IMR-90 (cell line): ENCODE measurements around the gene PLCG1.

ENCODE experiments used
- BHLHE40 ChIP-seq: fragments of 150-350 bp; IDR thresholded peaks from 2 replicates; pipeline ENCODE4 v1.6.1; 2016; ENCODE audit warnings: mild to moderate bottlenecking, low read depth, low read length
- CEBPB ChIP-seq: IDR thresholded peaks from 2 replicates; pipeline ENCODE4 v1.6.1; 2012; ENCODE audit warnings: low read depth, low read length, improper control_type of control experiment
- CHD1 ChIP-seq: IDR thresholded peaks from 2 replicates; pipeline ENCODE4 v1.6.1; 2012; ENCODE audit warnings: low read depth, low read length, improper control_type of control experiment
- CTCF ChIP-seq: conservative IDR thresholded peaks from 2 replicates; pipeline ENCODE4 v1.5.1; 2012; ENCODE audit warnings: mild to moderate bottlenecking, low read depth, low read length, improper control_type of control experiment
- FOS ChIP-seq: fragments of 150-350 bp; IDR thresholded peaks from 2 replicates; pipeline ENCODE4 v1.6.1; 2016; ENCODE audit warnings: low read depth, low read length
- MAFK ChIP-seq: IDR thresholded peaks from 2 replicates; pipeline ENCODE4 v1.6.1; 2012; ENCODE audit warnings: low read depth, low read length, improper control_type of control experiment
- MXI1 ChIP-seq: IDR thresholded peaks from 2 replicates; pipeline ENCODE4 v1.6.1; 2012; ENCODE audit warnings: low read depth, mild to moderate bottlenecking, low read length, moderate library complexity, borderline replicate concordance
- POLR2A ChIP-seq: IDR thresholded peaks from 2 replicates; pipeline ENCODE4 v1.6.1; 2012; ENCODE audit warnings: mild to moderate bottlenecking, low read depth, low read length
- RAD21 ChIP-seq: IDR thresholded peaks from 2 replicates; pipeline ENCODE4 v1.6.1; 2012; ENCODE audit warnings: low read length, improper control_type of control experiment
- RCOR1 ChIP-seq: IDR thresholded peaks from 2 replicates; pipeline ENCODE4 v1.6.1; 2012; ENCODE audit warnings: mild to moderate bottlenecking, low read length, improper control_type of control experiment; ENCODE audit not compliant: insufficient replicate concordance
- RFX5 ChIP-seq: IDR thresholded peaks from 2 replicates; pipeline ENCODE4 v1.8.0; 2012; ENCODE audit warnings: low read depth, mild to moderate bottlenecking, low read length, moderate library complexity
- SMC3 ChIP-seq: fragments of 150-350 bp; IDR thresholded peaks from 2 replicates; pipeline ENCODE4 v1.6.1; 2016; ENCODE audit warnings: low read depth, mild to moderate bottlenecking, antibody characterized with exemption, low read length, moderate library complexity
- USF2 ChIP-seq: fragments of 150-350 bp; IDR thresholded peaks from 2 replicates; pipeline ENCODE4 v1.6.1; 2017; ENCODE audit warnings: mild to moderate bottlenecking, antibody characterized with exemption, low read length, low read depth

GRCh38 chr20:41213150-41213820, 75.9 kb downstream of the PLCG1 start:
- TF ChIP-seq CTCF, result no peak
- TF ChIP-seq SMC3, result no peak
- no peak for TF ChIP-seq POLR2A
- TF ChIP-seq USF2, result no peak
- no peak for TF ChIP-seq RAD21
- TF ChIP-seq RCOR1, result no peak
- no peak for TF ChIP-seq CEBPB
- TF ChIP-seq MAFK, result no peak
- TF ChIP-seq CHD1, result no peak
- TF ChIP-seq FOS, result no peak
- TF ChIP-seq BHLHE40, result no peak
- no peak for TF ChIP-seq MXI1
- 0 out of 2 replicates have a peak, but pooled peaks have one; percentile 16 for TF ChIP-seq RFX5
